ENCODE measurements around the gene HTR2B. TPM values are rescaled to one million over a fixed set of nuclear protein-coding genes. Genes with fewer than 3 reads are reported as not detected.

The HTR2B gene
- total RNA-seq, 1 experiment from 2014 or later: not detected

- Histone ChIP-seq H3K36me3 (ENCODE audit: control insufficient read depth in 1 of 2, insufficient read depth in 2 of 2, low read length in 2 of 2) (peaks cover 10 to 14% of the 10 kb centered on the region in 2 experiments; a peak in 2 of 4 replicates), H3K4me3 (replicated peaks in 1 of 2; ENCODE audit: low read depth in 1 of 2, low read length in 2 of 2) (no peak overlapping the region), H3K27ac (ENCODE audit: low read depth, low read length) (no peak overlapping the region), H4K20me1 (ENCODE audit: insufficient read depth) (0 out of 2 replicates have a peak, but pooled peaks cover 7% of the 10 kb centered on the region), H3K4me1 (ENCODE audit: control insufficient read depth in 1 of 2, insufficient read depth in 2 of 2, low read length in 2 of 2) (no peaks in the 10 kb centered on the region), H3K9ac (ENCODE audit: low read length) (no peak overlapping the region), H3K9me3 (ENCODE audit: control insufficient read depth in 1 of 2, insufficient read depth in 1 of 2, low read depth in 1 of 2, low read length in 2 of 2) (no peaks in the 10 kb centered on the region), H3K79me2 (ENCODE audit: insufficient read depth, low read length) (peaks cover 20% of the 10 kb centered on the region; the same call in 1 of the 2 replicates), H3K4me2 (ENCODE audit: low read length) (no peak overlapping the region), H3K27me3 (ENCODE audit: insufficient read depth, low read length) (no peaks in the 10 kb centered on the region), H3K9me2 (ENCODE audit: insufficient read depth) (no peaks in the 10 kb centered on the region), H2AFZ (ENCODE audit: low read depth, low read length, poor library complexity, severe bottlenecking) (no peak overlapping the region)
- no TSS peak for BruUV-seq (replicated peaks)
- ChIA-PET POLR2A (interaction anchor here (0.9 kb wide), 1 partner anchor 17 kb away, joined by 3 read pairs; no protein-coding TSS in a partner anchor), RAD21 (ENCODE audit: low non-redundant PET in 1 of 2, low total read pairs in 2 of 2, uncharacterized antibody in 2 of 2, unreplicated experiment in 2 of 2) (no interaction called here), CTCF (interaction anchor here (1.0 kb wide), 1 partner anchor 8 kb away, joined by 4 read pairs; no protein-coding TSS in a partner anchor)
- intact Hi-C loops (cut with micrococcal nuclease): no loop called here
- ATAC-seq (no peak), DNase-seq (ENCODE audit: low read depth, low spot score) (no peak)
- TF ChIP-seq SP1 (IDR thresholded peaks at IDR 0.05; ENCODE audit: low read depth): no peak
- no peak for TF ChIP-seq EGR1 (IDR thresholded peaks at IDR 0.05; ENCODE audit: low read depth)
- TF ChIP-seq MAX (IDR thresholded peaks at IDR 0.05): no peak
- TF ChIP-seq EZH2 (IDR thresholded peaks at IDR 0.05): no peak
- TF ChIP-seq SRF (IDR thresholded peaks at IDR 0.05; ENCODE audit: low read depth): no peak
- TF ChIP-seq ATF3 (IDR thresholded peaks at IDR 0.05): no peak
- no peak for TF ChIP-seq ZNF274 (IDR thresholded peaks at IDR 0.05; ENCODE audit: low read depth, low read length)
- TF ChIP-seq CEBPB (IDR thresholded peaks at IDR 0.05; ENCODE audit: low read depth): no peak
- no peak for TF ChIP-seq ELF1 (IDR thresholded peaks at IDR 0.05; ENCODE audit: borderline replicate concordance, low read depth)
- TF ChIP-seq JUND (IDR thresholded peaks at IDR 0.05): no peak
- TF ChIP-seq ZBTB33 (IDR thresholded peaks at IDR 0.05; ENCODE audit: extremely low read depth, insufficient replicate concordance, low read length): no peak
- TF ChIP-seq POLR2A (IDR thresholded peaks at IDR 0.05; ENCODE audit: borderline replicate concordance, extremely low read depth, insufficient read depth, insufficient read length): no peak
- no peak for TF ChIP-seq RAD21 (IDR thresholded peaks at IDR 0.05; ENCODE audit: low read depth)
- TF ChIP-seq POLR2AphosphoS5 (IDR thresholded peaks at IDR 0.05; ENCODE audit: low read depth, low read length): no peak
- TF ChIP-seq TCF7L2 (IDR thresholded peaks at IDR 0.05; ENCODE audit: borderline replicate concordance, extremely low read depth, insufficient read depth, insufficient read length): no peak
These were observed 12.9 kb downstream of the HTR2B start for GRCh38 chr2:231111987-231112386.
